ENCODE results near the gene TEX53. TPM values are rescaled to one million over a fixed set of nuclear protein-coding genes. Genes with fewer than 3 reads are reported as not detected.

The TEX53 gene
- not detected for polyA plus RNA-seq (2013, experiment 1 of 2; ENCODE audit: insufficient read length)
- not detected for polyA plus RNA-seq (2013, experiment 2 of 2; ENCODE audit: insufficient read length)

GRCh38 chr9:114657705-114658104 is at the start of gene TEX53:
Gene TEX53, minus strand, starts transcription at chr9:114657805. Its CDS starts 31 bp downstream, at chr9:114657774.
- no peak for DNase-seq

DNA sequence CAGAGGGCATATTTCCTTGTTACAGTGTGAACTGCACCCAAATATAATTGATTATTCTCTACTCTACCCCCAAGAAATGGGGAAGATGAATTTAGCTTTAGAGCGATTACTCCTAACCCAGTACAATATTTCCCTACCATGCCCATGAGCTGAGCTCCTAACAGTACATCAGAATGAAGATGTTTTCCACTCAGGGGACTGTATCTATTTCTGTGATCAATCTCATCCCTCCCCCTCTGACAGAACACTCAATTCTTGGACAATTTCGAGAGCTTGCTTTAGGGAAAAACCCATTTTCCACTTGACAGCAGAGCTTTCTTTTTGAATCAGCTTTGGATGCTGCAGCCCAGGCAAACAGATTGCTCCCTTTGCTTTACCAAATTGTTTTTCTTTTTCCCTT is 49.1 kb upstream of the TEX53 start:
- no peak for DNase-seq

GRCh38 chr9:114701988-114702387 is 44.4 kb upstream of the TEX53 start:
- DNase-seq = no peak

- no peak for DNase-seq
Measured at GRCh38 chr9:114697951-114698351, 40.3 kb upstream of the TEX53 start.

GRCh38 chr9:114696814-114697544 is 39.4 kb upstream of the TEX53 start:
- DNase-seq = peak; percentile 56

DNA sequence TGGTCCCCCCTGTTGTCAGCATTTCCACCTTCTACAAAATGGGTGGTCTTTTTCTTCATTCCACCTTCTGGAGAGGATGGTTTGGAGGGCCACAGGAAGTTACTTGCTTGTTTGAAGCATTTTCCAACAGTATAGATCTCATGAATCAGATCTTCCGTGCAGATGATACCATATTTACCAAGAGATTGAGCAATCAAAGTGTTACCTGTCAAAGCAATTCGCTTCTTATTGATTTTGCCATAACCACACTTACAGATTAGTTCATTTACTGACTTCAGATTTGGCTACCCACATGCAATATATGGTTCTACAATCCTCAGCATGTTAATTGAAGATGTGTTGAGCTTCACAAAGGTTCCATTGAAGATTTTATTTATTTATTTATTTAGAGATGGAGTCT is 38.3 kb upstream of the TEX53 start:
- no peak for DNase-seq

DNA sequence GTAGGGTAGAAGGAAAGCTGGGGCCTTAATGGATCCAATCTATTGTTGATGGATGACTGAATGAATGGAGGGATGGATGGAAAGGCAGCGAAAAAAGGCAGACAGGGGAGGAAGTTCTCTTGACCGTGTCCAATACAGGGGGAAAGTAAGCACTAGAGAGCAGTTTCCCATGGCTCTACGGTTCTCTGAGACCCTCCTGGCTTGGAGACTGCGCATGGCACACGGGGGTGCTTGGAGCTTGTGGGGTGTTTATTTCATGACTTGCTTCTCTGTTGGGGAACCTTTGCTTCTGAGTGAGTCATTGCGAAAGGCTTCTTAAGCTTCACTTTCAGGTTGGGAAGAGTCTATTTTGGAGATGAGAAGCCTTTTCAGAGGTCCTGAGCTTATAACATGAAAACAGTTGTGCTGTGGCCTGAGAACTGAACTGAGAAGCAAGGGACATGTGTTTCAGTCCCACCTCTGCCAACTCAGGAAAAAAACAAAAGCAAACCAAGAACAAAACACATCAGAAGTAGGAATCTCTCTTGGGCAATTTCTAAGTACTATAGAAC is 37.2 kb upstream of the TEX53 start:
- no peak for DNase-seq

DNA sequence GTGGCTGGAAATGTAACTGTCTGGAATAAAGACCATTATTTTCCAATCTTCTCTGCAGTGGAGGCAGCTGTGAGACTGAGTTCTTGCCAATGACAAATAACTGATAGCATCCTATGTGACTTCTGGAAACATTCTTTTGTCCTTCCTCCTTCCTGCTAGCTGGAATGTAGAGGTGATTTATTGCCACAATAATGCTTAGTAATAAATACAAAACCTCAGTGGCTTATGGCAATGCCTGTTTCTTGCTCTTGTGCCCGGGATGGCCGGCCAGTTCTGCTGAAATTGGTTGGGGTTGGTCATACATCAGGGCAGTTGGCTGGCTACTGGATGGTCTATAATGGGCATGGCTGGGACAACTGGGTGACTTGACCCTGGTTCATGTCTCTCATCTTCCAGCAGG is 36.5 kb upstream of the TEX53 start:
- peak; percentile 88 for DNase-seq

DNA sequence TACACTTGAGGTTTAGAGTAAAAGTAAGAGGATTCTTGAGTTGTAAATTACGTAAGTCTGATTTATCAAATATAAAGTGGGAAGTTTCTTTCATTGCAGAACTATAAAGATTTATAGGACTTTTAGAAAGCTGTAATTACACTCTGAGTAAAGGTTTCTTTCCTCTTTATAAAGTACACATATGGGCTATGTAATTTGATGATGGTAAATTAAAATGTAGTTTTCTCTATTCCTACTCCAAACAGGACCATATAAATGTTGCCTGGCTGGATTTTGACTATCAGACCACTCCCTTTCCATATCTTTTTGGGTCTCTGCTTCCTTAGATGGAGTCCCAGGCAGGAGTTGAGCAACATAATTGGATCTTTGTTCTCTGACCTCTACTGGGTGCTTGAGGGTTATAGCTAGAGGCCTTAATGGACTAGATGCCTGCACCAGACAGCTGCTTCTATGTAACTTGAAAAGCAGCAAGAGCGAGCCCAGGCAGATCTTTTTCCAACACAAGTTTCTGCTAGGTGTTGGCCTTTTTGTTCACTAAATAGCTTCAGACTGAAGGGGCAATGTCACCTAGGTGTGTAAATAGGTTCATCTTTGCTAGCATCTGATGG is 35.7 kb upstream of the TEX53 start:
- no peak for DNase-seq

GRCh38 chr9:114691956-114692295 is 34.3 kb upstream of the TEX53 start:
- DNase-seq = no peak

GRCh38 chr9:114691046-114691955 is 33.7 kb upstream of the TEX53 start:
- DNase-seq = peak; percentile 95

DNA sequence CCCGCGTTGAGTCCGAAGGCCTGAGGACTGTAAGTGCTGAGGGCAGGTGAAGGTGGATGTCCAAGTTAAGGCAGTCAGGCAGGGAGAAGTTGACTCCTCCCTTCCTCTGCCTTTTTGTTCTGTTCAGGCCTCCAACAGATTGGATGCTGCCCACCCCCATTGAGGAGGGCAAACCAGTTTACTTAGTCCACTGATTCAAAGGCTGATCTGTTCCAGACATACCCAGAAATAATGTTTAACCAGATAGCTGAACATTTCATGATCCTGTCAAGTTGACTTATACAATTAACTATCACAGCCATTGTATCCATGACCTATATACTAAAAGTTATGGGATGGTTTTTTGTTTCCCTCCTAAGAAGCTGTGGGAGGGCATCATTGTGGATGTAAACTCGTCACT is 32.7 kb upstream of the TEX53 start:
- peak; percentile 48 for DNase-seq

DNA sequence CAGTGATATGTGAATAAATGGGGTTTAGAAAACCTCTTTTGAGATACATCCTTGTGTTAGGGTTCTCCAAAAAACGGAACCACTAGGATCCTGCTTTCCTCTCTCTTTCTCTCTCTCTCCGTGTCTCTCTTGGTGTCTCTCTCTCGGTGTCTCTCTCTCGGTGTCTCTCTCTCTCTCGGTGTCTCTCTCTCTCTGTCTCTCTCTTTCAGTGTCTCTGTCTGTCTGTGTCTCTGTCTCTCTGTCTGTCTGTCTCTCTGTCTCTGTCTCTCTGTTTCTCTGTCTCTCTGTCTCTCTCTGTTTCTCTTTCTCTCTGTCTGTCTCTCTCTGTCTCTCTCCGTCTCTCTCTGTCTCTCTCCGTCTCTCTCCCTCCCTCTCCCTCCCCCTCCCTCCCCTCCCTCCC is 32.2 kb upstream of the TEX53 start:
- DNase-seq = no peak

DNA sequence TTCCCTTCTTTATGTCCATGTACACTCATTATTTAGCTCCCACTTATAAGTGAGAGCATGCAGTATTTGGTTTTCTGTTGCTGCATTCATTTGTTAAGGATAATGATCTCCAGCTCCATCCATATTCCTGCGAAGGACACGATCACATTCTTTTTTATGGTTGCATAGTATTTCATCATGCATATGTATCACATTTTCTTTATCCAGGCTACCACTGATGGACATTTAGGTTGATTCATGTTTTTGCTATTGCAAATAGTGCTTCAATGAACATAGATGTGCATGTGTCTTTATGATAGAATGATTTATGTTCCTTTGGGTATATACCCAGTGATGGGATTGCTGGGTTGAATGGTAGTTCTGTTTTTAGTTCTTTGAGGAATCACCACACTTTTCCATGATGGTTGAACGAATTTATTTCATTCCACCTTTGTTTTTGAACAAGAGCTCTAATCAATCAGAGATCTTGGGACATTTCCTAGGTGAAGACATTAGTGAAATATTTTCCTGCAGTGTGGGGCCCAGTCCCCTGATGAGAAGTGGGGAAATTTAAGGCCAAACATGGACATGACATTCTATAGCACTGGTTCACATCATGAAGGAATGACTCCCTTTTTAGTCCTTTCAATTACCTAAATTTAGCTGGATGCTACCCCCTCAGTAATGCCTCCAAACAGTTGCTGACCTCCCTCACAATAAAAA is 31.5 kb upstream of the TEX53 start:
- peak; percentile 69 for DNase-seq

GRCh38 chr9:114688379-114688778 is 30.8 kb upstream of the TEX53 start:
- DNase-seq = no peak

GRCh38 chr9:114687034-114687433 is 29.4 kb upstream of the TEX53 start:
- peak; percentile 41 for DNase-seq

- no peak for DNase-seq
Measured at GRCh38 chr9:114685951-114686350, 28.3 kb upstream of the TEX53 start.

- no peak for DNase-seq
Measured at GRCh38 chr9:114684036-114684435, 26.4 kb upstream of the TEX53 start.

GRCh38 chr9:114682846-114683245 is 25.2 kb upstream of the TEX53 start:
- DNase-seq = no peak

- peak; percentile 74 for DNase-seq
Measured at GRCh38 chr9:114681594-114682332, 24.2 kb upstream of the TEX53 start, which contains the start of gene TEX48. Gene TEX48, minus strand, starts transcription at chr9:114682192. Its CDS starts 10,469 bp downstream, at chr9:114671723.

GRCh38 chr9:114680259-114681001 is 22.8 kb upstream of the TEX53 start:
- peak; percentile 56 for DNase-seq
